B cell (primary cell): ENCODE data around the gene PFKFB3.

Source experiments
- CTCF ChIP-seq: fragments of 200-600 bp; IDR thresholded peaks from one replicate; pipeline ENCODE4 v1.8.0; 2022; ENCODE audit warnings: antibody characterized with exemption, mild to moderate bottlenecking
- EZH2 ChIP-seq: IDR thresholded peaks from 2 replicates; pipeline ENCODE4 v1.6.1; 2012; ENCODE audit warnings: borderline replicate concordance, low read depth, mild to moderate bottlenecking, moderate library complexity, low read length; ENCODE audit not compliant: insufficient read depth, poor library complexity, severe bottlenecking

DNA sequence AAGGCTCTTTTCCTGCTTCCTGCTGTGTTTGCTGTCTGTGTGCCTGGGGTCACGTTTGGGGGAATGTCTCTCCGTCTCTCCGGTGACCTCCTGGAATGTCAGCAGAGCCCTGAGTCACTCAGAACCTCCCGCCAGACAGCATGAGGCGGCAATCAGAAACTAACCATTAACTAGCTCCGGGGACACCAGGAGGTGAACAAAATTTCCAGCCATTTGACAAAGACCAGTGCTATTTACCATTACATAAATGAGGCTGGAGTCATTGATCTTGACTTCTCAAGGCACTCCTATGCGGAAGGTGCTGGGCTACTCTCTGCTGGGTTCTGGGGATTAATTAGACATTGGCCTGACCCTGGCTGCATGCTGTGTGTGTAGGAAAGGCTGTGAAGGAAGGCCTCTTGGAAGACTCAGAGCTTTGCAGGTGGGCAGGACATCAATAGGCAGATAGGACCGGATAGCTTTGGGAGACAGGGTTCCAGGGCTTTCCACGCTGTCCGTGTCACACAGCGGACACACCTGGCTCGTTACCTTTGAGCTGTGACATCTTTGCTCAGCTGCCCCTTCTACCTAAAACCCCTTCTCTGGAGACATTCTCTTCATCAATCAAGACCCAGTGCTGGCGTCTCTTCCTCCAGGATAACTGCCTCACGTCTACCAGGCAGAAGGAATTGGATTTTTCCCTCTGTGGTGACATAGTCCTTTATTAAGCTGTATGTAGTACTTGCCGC, 77.0 kb downstream of the PFKFB3 start:
- TF ChIP-seq CTCF (no peak), EZH2 (no peak)
